ENCODE data around the gene TMSB15A.

DNA sequence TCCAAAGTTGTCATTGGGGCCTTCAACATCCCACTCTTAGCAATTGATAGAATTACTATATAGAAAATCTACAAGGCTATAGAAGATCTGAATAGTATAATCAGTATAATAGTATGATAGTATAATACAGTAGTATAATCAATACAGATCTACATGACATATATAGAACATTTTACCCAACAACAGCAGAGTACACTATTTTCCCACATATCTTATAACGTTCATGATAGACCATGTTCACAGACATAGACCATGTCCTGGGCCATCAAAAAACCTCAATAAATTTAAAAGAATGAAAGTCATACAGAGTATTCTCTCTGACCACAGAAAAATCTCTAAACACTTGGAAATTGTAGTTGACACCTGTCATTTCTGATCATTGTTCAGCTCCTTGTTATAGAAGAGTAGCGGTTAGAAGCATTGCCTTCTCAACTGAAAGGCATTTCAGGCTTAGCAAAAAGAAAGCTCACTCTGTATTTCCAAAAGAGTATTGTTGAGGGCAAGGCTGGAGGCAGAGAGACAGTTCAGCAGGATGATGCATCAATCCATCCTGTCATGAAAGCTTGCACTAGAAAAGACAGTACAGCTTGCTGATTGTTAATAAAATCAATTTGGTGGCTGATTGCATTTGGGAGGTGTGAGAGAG is 44.0 kb upstream of the TMSB15A start:
- TF ChIP-seq, protein P1, sequence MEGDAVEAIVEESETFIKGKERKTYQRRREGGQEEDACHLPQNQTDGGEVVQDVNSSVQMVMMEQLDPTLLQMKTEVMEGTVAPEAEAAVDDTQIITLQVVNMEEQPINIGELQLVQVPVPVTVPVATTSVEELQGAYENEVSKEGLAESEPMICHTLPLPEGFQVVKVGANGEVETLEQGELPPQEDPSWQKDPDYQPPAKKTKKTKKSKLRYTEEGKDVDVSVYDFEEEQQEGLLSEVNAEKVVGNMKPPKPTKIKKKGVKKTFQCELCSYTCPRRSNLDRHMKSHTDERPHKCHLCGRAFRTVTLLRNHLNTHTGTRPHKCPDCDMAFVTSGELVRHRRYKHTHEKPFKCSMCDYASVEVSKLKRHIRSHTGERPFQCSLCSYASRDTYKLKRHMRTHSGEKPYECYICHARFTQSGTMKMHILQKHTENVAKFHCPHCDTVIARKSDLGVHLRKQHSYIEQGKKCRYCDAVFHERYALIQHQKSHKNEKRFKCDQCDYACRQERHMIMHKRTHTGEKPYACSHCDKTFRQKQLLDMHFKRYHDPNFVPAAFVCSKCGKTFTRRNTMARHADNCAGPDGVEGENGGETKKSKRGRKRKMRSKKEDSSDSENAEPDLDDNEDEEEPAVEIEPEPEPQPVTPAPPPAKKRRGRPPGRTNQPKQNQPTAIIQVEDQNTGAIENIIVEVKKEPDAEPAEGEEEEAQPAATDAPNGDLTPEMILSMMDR (conservative IDR thresholded peaks at IDR 0.05), result no peak
- TF ChIP-seq EZH2 (IDR thresholded peaks at IDR 0.05; ENCODE audit: low read depth), result no peak
